Measurements from ENCODE around the gene POM121.
"Not testable (repeated sequence)": the region's sequence is repeated elsewhere in the genome, so short reads cannot be mapped to it uniquely, and the experiment has no call there.

The POM121 gene

GRCh38 chr7:72997887-72998468 lies 73.1 kb downstream of the POM121 start:
- DNase-seq = not testable (repeated sequence)

Measured in cerebellar nuclear complex (tissue), 1 donor.